NCI-H82 treated with DMSO at 0.1 percent for 48 hours (cell line): ENCODE results near the gene KCNJ5.
"Not testable (repeated sequence)": the region's sequence is repeated elsewhere in the genome, so short reads cannot be mapped to it uniquely, and the experiment has no call there.

Source experiments
- DNase-seq: peaks from one replicate; lab custom pipeline; 2025; ENCODE audit not compliant: unreplicated experiment; lab: John Stamatoyannopoulos, UW

The KCNJ5 gene

GRCh38 chr11:128911701-128912100 is 20.5 kb downstream of the KCNJ5 start:
- no peak for DNase-seq

GRCh38 chr11:128913806-128914205 is 22.6 kb downstream of the KCNJ5 start:
- DNase-seq = no peak

GRCh38 chr11:128914216-128915148 is 23.3 kb downstream of the KCNJ5 start:
- DNase-seq = no peak

GRCh38 chr11:128915149-128915521 is 24.0 kb downstream of the KCNJ5 start:
- DNase-seq = no peak

GRCh38 chr11:128916037-128916572 is 24.9 kb downstream of the KCNJ5 start:
- DNase-seq = no peak

- DNase-seq = no peak
Observed at GRCh38 chr11:128916681-128917080, 25.5 kb downstream of the KCNJ5 start.

GRCh38 chr11:128917144-128917724 is 26.1 kb downstream of the KCNJ5 start:
- DNase-seq = no peak

GRCh38 chr11:128919216-128919615 is 28.1 kb downstream of the KCNJ5 start:
- DNase-seq = no peak

- not testable (repeated sequence) for DNase-seq
Observed at GRCh38 chr11:128919635-128920034, 28.5 kb downstream of the KCNJ5 start.

- no peak for DNase-seq
Observed at GRCh38 chr11:128920666-128921065, 29.5 kb downstream of the KCNJ5 start.

- no peak for DNase-seq
Observed at GRCh38 chr11:128921793-128922192, 30.6 kb downstream of the KCNJ5 start.

GRCh38 chr11:128924104-128924503 is 32.9 kb downstream of the KCNJ5 start:
- DNase-seq = no peak

GRCh38 chr11:128924510-128925249 is 33.5 kb downstream of the KCNJ5 start:
- DNase-seq = no peak

GRCh38 chr11:128925250-128925600 is 34.1 kb downstream of the KCNJ5 start:
- DNase-seq = no peak

- DNase-seq = no peak
Observed at GRCh38 chr11:128926000-128926399, 34.8 kb downstream of the KCNJ5 start.

GRCh38 chr11:128926437-128927107 is 35.4 kb downstream of the KCNJ5 start:
- no peak for DNase-seq

- no peak for DNase-seq
Observed at GRCh38 chr11:128927108-128927461, 35.9 kb downstream of the KCNJ5 start.

- no peak for DNase-seq
Observed at GRCh38 chr11:128927683-128928336, 36.7 kb downstream of the KCNJ5 start.

- no peak for DNase-seq
Observed at GRCh38 chr11:128928400-128928799, 37.2 kb downstream of the KCNJ5 start.

GRCh38 chr11:128929468-128929867 is 38.3 kb downstream of the KCNJ5 start:
- no peak for DNase-seq

GRCh38 chr11:128929991-128930390 is 38.8 kb downstream of the KCNJ5 start:
- no peak for DNase-seq
